NCI-H1694 (cell line): ENCODE data around the gene GNB5.
A peak's percentile ranks its signal among the peaks of the same experiment; 100 is the strongest.
"Not testable (repeated sequence)": the region's sequence is repeated elsewhere in the genome, so short reads cannot be mapped to it uniquely, and the experiment has no call there.

Experiments used
- DNase-seq: peaks from one replicate; lab custom pipeline; 2025; lab: John Stamatoyannopoulos, UW

GNB5 gene

DNA sequence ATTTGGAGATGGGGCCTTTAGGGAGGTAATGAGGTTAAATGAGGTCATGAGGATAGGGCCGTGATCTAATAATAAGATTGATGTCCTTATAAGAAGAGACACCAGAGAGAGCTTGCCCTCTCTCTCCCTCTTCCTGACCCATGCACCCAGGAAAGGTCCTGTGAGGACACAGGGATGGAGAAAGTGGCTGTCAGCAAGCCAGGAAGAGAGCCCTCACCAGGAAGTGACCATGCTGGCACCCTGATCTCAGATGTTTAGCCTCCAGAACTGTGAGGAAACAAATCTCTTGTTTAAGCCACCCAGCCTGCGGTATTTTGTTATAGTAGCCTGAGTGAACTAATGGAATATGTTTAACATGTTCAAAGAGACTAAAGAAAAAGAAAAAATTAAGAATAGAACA lies 15.3 kb upstream of the GNB5 start:
- DNase-seq, result no peak

DNA sequence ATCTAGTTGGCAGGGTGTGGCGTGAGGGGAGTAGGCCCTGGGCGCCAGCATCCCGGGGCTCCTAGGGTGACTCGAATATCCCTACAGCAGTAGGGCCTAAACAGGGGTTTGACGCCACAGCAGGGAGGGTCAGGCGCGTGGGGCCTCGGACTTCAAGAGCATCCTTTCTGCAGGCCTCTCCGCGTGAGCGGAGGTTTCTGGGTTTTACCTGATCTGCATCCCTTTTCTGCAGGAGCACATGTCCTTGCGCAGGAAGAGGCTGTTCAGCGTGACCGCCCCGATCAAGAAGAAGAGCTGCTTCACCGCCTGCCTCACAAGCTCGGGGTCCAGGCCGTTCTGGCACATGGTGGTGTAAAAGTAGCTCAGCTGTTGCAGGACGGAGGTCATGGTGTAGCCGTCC lies 13.5 kb upstream of the GNB5 start:
- DNase-seq, result no peak

DNA sequence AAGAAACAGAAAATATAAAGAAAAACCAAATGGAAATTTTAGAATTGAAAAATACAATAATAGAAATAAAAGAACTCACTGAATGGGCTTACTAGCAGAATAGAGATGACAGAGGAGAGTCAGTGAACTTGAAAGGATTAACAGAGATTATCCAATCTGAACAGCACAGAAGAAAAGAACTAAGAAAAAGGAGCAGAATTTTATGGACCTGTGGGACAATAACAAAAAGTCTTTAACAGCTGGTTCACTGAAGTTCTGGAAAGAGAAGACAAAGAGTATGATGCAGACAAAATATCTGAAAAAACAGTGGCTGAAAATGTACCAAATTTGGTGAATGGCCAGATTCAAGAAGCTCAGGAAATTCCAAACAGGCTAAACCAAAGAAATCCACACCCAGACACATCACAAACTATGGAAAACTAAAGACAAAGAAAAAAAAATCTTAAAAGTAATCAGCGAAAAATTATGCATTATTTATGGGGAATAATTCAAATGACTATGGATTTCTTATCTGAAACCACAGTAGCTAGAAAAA lies 9.7 kb upstream of the GNB5 start:
- no peak for DNase-seq

DNA sequence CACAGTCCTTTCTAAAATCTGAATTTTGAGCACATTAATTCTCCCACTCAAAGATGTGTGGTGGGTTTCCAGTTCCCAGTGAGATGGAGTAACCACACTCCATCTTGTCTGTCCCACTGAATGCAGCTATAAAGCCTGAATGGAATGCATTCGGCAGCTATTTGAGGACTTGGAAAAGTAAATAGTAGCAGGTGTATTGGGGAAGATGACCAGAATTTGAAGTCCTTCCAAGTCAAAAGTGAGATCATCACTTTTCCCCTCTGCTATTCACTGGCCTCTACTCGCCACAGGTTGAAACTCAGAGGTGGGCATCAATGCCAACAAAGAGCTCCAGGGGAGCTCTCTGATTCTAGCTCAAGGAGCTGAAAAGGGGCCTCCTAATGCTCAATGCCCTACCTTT lies 8.1 kb upstream of the GNB5 start:
- DNase-seq, result no peak

DNA sequence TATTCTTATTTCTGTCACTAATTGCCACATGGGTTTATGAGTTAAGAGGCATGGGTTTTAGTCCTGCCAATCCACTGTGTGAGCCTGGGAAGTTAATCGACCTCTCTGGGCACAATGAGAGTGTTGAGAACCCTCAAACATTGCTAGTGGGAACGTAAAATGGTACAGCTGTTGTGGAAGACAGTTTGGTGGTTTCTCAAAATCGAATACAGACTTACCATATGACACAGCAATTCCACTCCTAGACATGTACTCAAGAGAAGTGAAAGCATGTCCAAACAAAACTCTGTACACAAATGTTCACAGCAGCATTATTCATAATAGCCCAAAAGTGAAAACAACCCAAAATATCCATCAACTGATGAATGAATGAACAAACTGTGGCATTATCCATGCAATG lies 5.7 kb upstream of the GNB5 start:
- no peak for DNase-seq

DNA sequence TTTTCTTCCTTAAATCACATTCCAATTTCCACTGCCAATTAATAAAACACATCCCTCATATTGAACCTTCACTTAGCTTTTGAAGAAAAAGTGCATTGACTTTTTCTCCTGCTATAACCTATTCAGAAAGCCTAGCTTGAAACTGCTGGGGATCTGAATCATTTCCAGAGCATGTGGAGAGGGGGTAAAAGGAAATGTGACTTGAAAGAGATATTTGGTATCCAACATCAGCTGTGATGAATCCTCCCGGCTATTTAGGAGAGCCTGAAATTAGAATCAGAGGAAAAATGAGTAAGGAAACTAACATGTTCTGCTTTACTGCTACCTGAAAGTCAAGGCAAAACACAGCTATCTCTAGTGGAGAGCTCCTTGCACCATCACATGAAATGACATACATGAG lies 2.6 kb upstream of the GNB5 start:
- DNase-seq, result no peak

DNA sequence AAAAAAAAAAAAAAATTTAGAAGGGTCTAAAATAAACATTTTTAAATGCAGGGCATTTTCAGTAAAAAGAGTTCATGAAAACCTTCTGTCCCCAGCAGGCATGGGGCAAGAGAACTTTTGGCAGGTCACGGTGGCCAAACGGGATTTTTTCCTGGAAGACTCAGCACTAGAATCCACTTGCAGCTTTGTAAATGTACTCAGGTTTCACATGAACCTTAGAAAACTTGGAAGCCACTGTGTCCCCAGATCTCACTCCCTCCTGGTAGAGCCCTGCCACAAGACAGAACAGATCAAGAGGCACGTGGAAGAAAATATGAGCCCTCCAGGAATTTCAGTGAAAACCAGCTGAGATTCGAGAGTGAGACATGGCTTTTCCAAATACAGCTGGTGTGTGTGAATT lies 2.1 kb upstream of the GNB5 start:
- DNase-seq, result no peak

DNA sequence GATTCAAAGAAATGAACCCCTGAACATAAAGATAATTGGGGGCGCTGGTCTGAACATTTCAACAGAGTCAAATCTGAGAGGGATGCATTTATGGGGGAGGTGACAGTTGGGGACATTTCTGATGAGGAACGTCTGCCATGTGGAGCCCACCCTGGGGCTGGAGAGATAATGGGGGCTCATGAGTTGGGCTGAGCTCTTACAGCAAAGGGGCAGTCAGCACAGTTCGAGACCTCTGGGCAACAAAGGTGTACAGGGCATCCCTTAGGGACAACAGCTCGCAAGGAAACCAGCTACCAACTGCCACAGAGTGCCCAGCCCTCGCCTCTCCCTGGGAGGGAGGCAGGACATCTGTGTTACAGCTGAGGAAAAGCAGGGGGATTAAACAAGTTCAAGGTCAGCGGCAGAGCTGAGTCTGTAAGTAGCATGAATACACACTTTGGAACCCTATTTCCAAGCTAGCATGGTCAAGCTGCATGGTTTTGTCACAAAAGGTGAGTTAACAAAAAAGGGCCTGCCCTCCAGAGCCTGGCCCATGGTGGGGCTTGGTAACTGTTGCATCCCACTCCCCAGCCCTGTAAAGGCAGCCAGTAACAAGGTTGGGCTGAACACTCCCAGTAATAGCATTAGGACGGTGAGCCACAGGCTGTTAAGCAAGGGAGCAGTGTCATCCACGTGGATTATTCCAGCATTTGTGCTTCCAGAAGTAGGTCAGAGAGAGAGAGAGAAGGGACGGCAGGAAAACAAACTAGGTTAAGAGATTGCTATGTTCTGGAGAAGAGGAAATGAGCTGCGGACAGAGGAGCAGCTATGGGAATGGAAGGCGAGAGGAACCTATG lies 4.3 kb downstream of the GNB5 start:
- DNase-seq, result no peak

DNA sequence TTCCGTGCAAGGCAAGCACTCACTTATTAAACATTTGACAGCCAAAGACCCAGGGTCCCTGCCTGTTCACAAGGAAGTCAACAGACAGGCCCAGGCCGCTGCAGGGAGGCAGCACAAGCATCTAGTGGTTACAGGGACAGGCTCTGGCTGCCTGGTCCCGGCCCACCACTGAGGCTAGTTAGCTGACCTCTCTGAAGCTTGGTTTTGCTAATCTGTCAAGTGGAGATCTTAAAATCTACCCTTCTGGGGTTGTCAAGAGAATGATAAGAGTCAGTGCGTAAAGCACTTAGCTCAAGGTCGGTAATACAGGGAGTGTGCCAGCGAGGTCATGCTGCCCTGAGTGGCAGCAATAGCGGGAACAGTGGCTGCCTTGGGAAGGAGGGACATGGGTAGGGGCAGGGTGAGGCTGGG lies 6.0 kb downstream of the GNB5 start:
- DNase-seq, result no peak

DNA sequence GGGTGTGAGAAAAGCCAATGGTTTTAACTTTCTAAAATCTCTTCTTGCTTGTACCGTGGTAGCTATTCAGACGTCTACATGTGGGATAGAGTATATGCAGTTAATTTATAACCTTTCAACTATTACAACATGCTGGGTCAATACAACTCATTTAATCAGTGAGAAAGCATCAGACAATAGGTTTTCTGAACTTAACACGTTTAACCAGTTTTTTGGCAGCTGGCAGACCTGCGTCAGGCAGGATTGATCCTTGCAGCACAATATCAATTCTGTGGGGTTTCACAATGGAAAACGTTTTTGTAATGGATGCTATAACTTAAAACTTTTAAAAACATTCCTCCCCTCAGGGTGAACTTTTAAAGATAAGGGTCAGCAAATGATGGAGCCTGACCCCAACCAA lies 6.5 kb downstream of the GNB5 start:
- DNase-seq, result no peak

DNA sequence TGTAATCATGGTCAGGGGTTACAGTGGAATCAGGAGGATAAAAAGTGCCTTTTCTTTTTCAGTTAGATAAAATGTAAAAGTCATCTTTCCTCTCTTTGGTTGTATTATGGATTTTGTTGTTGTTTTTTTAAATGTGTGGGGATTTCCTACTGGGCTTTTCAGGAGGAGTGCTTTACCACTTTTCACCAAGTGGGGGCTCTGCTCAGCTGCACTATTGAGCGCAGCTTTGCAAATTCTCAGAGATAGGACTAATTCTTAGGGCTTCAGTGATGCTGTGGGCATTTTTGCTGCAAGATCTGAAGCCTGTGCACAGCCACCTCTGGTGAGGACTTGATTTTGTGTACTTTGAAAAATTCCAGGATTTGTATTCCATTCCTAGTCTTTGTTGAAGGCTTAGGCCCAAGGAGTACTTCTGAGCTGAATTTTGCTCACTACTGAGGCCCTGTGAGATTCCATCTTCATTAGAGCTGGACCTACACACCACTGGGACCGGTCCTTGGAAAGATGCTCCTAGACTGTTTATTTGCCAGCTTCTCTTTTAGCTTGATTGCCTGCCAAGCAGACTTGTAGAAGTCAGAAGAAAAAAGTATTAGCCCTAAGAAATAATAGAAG lies 7.5 kb downstream of the GNB5 start:
- no peak for DNase-seq

DNA sequence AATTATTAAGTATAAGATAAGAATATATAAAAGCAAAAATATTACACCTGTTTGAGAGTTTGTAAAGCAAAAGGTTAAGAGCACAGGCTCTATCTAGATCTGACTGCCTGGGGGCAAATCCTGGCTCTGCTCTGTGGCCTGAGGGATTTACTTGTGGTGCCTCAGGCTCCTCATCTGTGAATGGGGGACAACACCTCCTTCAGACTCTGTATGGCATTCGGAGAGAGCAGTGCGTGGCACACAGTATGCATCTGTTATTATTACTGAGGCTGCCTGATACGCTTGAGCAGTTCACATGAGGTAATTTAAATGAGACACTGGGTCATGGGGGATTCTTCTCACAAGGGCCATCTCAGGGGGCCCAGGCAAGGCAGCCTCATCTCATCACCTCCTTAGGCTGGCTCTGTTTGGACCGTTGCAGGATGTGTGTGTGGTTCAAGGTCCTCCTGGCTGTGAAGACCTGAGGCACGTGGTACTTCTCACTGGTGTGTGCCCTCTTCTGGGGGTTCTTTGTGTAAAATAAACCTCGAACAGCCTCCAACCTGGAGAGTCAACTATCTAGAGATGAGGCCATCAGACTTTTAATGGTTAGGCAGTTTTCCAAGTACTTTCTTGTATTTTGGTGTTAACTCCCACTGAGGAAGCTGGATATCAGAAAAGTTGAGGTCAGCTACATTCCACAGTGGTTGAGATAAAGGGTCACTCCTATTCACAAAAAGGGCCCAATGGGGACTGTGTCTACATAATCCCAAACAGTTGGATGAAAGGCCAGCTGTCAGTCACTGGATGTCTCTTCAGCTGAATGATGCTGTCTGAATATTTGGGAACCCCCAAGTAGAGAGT lies 9.0 kb downstream of the GNB5 start:
- no peak for DNase-seq

DNA sequence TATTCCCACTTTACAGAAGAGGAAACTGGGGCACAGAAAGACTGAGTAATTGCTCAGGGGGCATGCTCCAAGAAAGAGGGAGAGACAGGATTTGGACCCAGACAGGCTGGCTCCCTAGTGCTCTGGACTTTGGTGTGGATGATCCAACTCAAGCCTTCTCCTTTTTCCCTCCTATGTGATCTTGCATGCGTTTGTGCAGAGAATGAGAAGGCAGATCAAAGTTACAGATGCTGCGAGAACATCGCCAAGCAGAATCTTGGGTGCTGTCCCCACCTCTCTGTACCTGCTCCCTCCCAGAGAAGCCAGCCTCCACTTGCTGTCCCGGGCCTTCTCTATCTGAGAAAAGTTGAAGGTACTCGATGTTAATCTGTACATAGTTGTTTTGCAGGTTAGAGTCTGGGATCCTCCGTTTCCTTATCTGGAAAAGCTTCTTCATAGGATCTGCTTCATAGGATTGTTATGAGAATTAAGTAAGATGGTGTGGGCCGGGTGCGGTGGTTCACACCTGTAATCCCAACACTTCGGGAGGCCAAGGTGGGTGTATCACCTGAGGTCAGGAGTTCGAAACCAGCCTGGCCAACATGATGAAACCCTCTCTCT lies 10.2 kb downstream of the GNB5 start:
- DNase-seq, result no peak

DNA sequence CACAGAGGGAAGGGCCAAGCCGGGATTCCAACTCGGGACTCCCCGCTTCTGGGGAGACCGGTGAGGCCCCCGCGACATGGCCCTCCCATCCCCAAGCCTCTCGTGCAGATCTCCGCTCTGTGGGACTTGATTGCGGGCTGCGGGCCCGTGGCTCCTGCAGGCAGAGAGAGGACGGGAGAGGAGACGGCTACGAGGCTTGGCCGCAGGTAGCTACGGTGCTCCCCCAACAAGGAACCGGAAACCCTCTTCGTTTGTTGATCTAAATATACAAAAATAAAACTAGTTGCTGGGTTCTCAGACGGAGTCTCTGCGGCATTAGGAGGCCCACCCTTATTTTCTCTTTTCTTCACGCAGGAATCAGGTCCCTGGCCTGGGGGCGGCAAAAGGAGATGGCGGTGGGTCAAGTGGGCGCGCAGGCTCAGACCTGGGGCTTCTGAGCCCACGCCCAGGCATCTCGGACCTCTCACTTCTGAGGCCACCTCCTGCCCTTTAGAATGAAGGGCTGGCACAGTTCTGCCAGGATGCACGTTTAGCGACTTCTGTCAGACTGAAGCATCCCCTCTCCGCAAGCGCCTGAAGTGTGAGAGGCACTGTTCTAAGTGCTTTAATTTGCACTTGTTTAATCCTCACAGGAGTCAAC lies 10.9 kb downstream of the GNB5 start:
- DNase-seq, result no peak

DNA sequence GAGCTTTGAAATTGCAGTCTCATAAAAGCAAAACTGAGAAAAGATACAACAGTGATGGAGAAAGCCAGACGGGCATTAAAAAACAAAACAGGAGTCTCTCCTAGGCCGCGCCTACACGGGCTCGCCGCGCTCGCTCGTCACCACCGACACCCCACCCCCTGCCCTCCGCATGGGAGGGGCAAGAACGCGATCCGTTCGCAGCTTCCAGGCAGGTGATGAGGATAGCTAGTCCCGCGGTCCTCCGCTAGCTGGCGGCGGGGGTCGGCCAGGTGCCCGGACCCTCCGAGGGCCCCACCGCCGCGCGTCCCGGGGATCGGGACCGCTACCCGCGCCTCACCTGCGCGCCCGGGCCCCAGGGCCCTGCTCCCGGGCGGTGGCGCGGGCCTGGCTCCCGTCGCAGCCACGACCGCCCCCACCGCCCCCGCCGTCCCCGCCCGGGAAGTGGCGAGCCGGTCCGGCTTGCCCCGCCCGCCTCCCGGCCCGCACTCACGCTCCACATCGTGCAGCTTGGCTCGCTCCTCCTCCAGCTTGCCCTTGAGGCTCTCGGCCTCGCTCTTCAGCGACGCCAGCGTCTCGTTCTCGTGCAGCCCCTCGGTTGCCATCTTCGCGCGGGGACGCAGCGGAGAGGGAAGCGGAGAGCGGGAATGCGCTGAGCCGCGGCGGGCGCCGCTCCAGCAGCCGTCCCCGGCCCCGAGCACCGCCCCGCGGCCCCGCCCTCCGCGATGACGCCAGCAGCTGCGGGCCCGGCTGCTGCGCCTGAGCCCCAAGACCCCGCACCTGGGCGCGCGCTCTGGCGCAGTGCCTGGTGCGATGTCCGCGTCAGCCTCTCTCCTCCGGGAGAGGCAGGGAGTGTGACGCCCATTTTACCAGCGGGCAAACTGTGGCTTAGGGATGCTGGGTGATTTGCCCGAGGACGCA lies 11.7 kb downstream of the GNB5 start:
- peak; percentile 57 for DNase-seq

DNA sequence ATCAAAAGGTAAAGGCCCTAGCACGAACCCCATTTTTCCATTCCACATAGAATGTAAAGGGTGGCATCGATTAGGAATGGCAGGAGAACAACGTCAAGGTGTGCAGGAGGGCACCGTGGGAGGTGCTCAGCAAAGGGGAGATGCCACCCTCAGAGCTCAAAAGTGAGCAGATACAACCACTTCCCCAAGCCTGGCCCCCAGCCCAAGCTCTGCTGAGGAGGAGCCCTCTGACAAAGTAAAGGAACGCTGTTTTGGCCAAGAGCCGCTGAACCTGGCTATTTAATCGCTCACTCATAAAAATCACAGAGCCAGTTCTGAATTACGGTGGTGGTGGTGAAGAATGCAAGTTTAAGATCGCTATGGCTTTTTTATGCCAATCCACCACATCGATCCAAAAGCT lies 12.4 kb downstream of the GNB5 start:
- no peak for DNase-seq

DNA sequence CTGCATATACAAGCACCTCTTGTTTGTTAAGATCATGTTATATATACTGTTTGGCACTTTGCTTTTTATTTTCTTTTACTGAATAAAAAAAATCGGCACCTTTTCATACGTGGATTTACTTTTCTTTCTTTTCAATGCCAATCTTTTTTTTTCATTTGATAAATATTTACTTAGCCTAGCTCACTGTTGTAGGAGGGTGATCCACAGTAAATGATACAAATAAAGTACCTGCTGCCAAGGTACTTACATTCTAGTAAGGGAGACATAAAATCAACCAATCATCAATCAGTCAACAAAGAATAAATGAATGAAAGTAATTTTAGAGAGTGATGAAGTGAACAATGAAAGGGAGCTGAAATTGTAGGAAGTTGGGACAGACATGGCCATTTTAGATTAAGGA lies 18.3 kb downstream of the GNB5 start:
- DNase-seq, result no peak

DNA sequence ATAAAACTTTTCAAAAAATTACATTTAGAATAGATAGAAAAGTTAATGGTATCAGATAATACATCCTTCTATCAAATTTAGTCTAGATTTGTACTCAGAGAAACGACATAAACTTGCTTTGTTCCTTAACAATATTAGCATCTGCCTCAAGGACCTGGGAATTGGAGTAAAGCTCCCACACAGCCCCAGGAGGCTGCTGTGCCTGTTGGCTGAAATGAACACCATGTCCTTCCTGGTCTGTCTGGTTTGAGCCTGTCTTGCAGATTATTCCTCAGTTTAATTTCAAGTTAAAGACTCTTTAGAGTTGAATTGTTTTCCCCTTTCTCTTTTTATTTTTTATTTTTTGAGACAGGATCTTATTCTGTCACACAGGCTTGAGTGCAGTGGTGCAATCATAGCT lies 19.4 kb downstream of the GNB5 start:
- DNase-seq, result no peak

DNA sequence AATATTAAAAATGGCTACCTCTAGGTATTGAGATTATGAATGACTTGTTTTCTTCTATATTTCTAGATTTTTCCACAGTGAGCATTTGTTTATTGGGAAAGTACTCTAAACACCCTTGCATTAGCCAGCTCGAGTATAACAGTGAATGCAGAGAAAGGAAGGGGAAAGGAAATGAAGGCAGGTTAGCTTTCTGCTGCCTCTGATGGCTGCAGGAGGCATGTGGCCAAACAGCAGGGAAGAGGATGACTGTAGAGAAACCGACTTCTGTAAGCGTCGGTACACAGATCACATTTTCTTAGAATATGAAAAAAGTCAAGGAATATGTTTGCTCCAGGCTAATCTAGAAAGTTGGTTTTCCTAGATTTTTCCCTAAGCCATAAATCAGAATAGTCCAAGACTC lies 19.8 kb downstream of the GNB5 start:
- no peak for DNase-seq

DNA sequence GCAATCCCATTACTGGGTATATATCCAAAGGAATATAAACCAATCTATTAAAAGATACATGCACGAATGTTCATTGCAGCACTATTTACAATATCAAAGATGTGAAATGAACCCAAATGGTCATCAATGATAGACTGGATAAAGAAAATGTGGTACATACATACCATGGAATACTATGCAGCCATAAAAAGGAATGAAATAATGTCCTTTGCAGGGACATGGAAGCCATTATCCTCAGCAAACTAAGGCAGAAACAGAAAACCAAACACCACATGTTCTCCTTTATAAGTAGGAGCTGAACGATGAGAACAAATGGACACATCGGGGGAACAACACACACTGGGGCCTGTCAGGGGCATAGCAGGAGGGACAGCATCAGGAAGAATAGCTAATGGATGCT lies 21.0 kb downstream of the GNB5 start:
- DNase-seq, result not testable (repeated sequence)
